HepG2 (cell line): Measurements from ENCODE around the gene SRP14. TPM values are rescaled to one million over a fixed set of nuclear protein-coding genes. Genes with fewer than 3 reads are reported as not detected.

Experiments used
- ATAC-seq: fragments of 200-7000 bp; cut with Tn5 transposase; 3 replicates; pipeline ENCODE4 v1.9.1; 2020; ENCODE audit warnings: mild to moderate bottlenecking, moderate library complexity
- BruUV-seq: library from RNA; stranded (reverse); fragments of 400-500 nt; replicated peaks from 2 replicates; lab custom pipeline; 2021; lab: Mats Ljungman, UMichigan
- CTCF ChIA-PET: fragments of 300-600 bp; formaldehyde crosslinking; extraction: SDS; loops from one replicate; lab custom pipeline; 2021; ENCODE audit warnings: low total read pairs, inconsistent platforms, low intra/inter-chr PET ratio; lab: Yijun Ruan, JAX
- POLR2A ChIA-PET: fragments of 350-600 bp; sonication (Branson Sonifier 250); formaldehyde crosslinking; loops from one replicate; lab custom pipeline; 2020; ENCODE audit warnings: antibody characterized with exemption, inconsistent platforms; lab: Yijun Ruan, JAX
- DNase-seq: peaks from one replicate; pipeline ENCODE4 v3.0.0-alpha.2; 2015; ENCODE audit warnings: low spot score
- FAIRE-seq: peaks from 3 replicates; lab custom pipeline; 2011; peaks lifted over from hg19 to GRCh38; lab: Jason Lieb, UNC
- H2AFZ ChIP-seq: one replicate; pipeline ENCODE4 v1.6.1; 2011; ENCODE audit warnings: low read length, inconsistent platforms
- H3K27ac ChIP-seq: fragments of 300-600 bp; 3 replicates; pipeline ENCODE4 v1.8.0; 2011; ENCODE audit warnings: mixed run types, mild to moderate bottlenecking, mixed read lengths, low read length, inconsistent platforms; ENCODE audit not compliant: insufficient read depth; ENCODE audit errors: extremely low read length
- H3K27me3 ChIP-seq, 2 experiments: fragments of 200-600 bp in 1 of 2; 2 replicates in 1 of 2; 3 replicates in 1 of 2; pipeline versions ENCODE4 v1.6.0 to v1.8.0; 2011; ENCODE audit warnings: low read length in 2 of 2, mild to moderate bottlenecking in 2 of 2, moderate library complexity in 2 of 2, inconsistent platforms in 1 of 2; ENCODE audit not compliant: insufficient read depth in 2 of 2, control insufficient read depth in 1 of 2
- H3K36me3 ChIP-seq, 2 experiments: fragments of 200-600 bp in 1 of 2; replicated peaks in 1 of 2; 2 replicates in 1 of 2; 3 replicates in 1 of 2; pipeline versions ENCODE4 v1.5.1 to v1.8.0; 2011; ENCODE audit warnings: low read length in 2 of 2, inconsistent platforms in 1 of 2; ENCODE audit not compliant: insufficient read depth in 2 of 2, control insufficient read depth in 1 of 2
- H3K4me1 ChIP-seq: 2 replicates; pipeline ENCODE4 v1.5.1; 2012; ENCODE audit warnings: low read length, inconsistent platforms; ENCODE audit not compliant: insufficient read depth
- H3K4me2 ChIP-seq: 2 replicates; pipeline ENCODE4 v1.6.0; 2011; ENCODE audit warnings: low read depth, low read length, inconsistent platforms
- H3K4me3 ChIP-seq, 3 experiments: fragments of 200-600 bp in 1 of 3; sonication (generic), shearing (Covaris generic) in 1 of 3; replicated peaks in 1 of 3; 2 replicates each; pipeline ENCODE4 v1.5.1; 2011 to 2016; ENCODE audit warnings: low read length in 3 of 3, inconsistent platforms in 2 of 3, low read depth in 2 of 3, mild to moderate bottlenecking in 2 of 3, control low read depth in 1 of 3, mixed read lengths in 1 of 3; ENCODE audit not compliant: insufficient read depth in 1 of 3
- H3K79me2 ChIP-seq: one replicate; pipeline ENCODE4 v1.6.1; 2011; ENCODE audit warnings: low read length, inconsistent platforms; ENCODE audit not compliant: insufficient read depth
- H3K9ac ChIP-seq: 2 replicates; pipeline ENCODE4 v1.6.0; 2011; ENCODE audit warnings: mild to moderate bottlenecking, low read depth, low read length, inconsistent platforms; ENCODE audit not compliant: insufficient read depth
- H3K9me3 ChIP-seq: 2 replicates; pipeline ENCODE4 v1.5.1; 2012; ENCODE audit warnings: mild to moderate bottlenecking, low read length
- H4K20me1 ChIP-seq: 2 replicates; pipeline ENCODE4 v1.6.0; 2011; ENCODE audit warnings: inconsistent platforms, mild to moderate bottlenecking, low read length, moderate library complexity; ENCODE audit not compliant: insufficient read depth
- GATA4 ChIP-seq: sonication (generic); IDR thresholded peaks from 2 replicates; pipeline ENCODE4 v1.6.1; 2016; ENCODE audit warnings: antibody characterized with exemption, low read depth, borderline replicate concordance
- JARID2 ChIP-seq: sonication (generic); formaldehyde crosslinking; IDR thresholded peaks from 2 replicates; pipeline ENCODE4 v1.8.1; 2023; ENCODE audit warnings: missing genetic modification reagents, inconsistent platforms; ENCODE audit not compliant: insufficient replicate concordance
- MAFF ChIP-seq: IDR thresholded peaks from 2 replicates; pipeline ENCODE4 v1.6.1; 2011; ENCODE audit warnings: low read depth, low read length, improper control_type of control experiment
- MAFK ChIP-seq, 2 experiments: IDR thresholded peaks in 1 of 2; conservative IDR thresholded peaks in 1 of 2; 2 replicates each; pipeline ENCODE4 v1.6.1; 2011; ENCODE audit warnings: improper control_type of control experiment in 2 of 2, low read length in 2 of 2
- NONO ChIP-seq, 2 experiments: fragments of 450-650 bp in 1 of 2; sonication (generic) in 1 of 2; formaldehyde crosslinking in 1 of 2; IDR thresholded peaks in 1 of 2; conservative IDR thresholded peaks in 1 of 2; 2 replicates each; pipeline versions ENCODE4 v1.6.1 to v1.8.0; 2017 to 2022; ENCODE audit warnings: mild to moderate bottlenecking in 1 of 2, missing genetic modification reagents in 1 of 2, moderate library complexity in 1 of 2
- PHF20 ChIP-seq: sonication (generic); formaldehyde crosslinking; IDR thresholded peaks from 2 replicates; pipeline ENCODE4 v1.5.0; 2020; ENCODE audit warnings: mild to moderate bottlenecking, missing genetic modification reagents
- ZNF850 ChIP-seq: sonication (generic); formaldehyde crosslinking; conservative IDR thresholded peaks from 2 replicates; pipeline ENCODE4 v1.9.0; 2021; ENCODE audit warnings: mild to moderate bottlenecking, missing genetic modification reagents
- WGBS: methylation state at CpG from one replicate; pipeline ENCODE4 v1.1.6; 2017; ENCODE audit warnings: low lambda C conversion rate; 5-methylcytosine and 5-hydroxymethylcytosine counted together
- in situ Hi-C: cut with HindIII; loops from 2 replicates; pipeline ENCODE4 v1.10.0; 2017; ENCODE audit warnings: low pct_unique_long_range_greater_than_20kb; ENCODE audit not compliant: extremely low pct_ligation_motif_present
- intact Hi-C: fragments of 100-400 bp; cut with micrococcal nuclease; formaldehyde crosslinking; loops from one replicate; pipeline ENCODE4 v1.10.0; 2022; ENCODE audit not compliant: unreplicated experiment
- polyA plus RNA-seq, 8 experiments: library from polyadenylated mRNA; depleted of rRNA in 3 of 8; stranded (reverse) in 7 of 8; unstranded in 1 of 8; fragments of >200 nt; fragmentation: Illumina TruSeq in 4 of 8; extraction: Trizol in 4 of 8; gene quantifications; 2 replicates each; pipeline versions ENCODE4 v1.2.1 to v1.2.3, GENCODE V29; 2011 to 2016; ENCODE audit warnings: low read depth in 4 of 8, missing spikeins in 1 of 8, mixed read lengths in 1 of 8; ENCODE audit not compliant: insufficient read depth in 1 of 8
- total RNA-seq, 5 experiments: library from RNA; depleted of rRNA; stranded (reverse); fragments of >200 nt; fragmentation: Illumina TruSeq; extraction: Trizol; gene quantifications; 2 replicates each; pipeline ENCODE4 v1.2.3, GENCODE V29; 2016; ENCODE audit warnings: low read depth in 1 of 5
- TF ChIP-seq, protein P1 (sequence below): IDR thresholded peaks from 2 replicates; pipeline ENCODE4 v1.6.1; 2016; ENCODE audit warnings: low read depth, borderline replicate concordance

Gene SRP14
- total and polyA plus RNA-seq, 2 of the 13 experiments (the other 11 are each of a cell fraction or from before 2014, with no cell fraction given): 208 to 356 TPM

DNA sequence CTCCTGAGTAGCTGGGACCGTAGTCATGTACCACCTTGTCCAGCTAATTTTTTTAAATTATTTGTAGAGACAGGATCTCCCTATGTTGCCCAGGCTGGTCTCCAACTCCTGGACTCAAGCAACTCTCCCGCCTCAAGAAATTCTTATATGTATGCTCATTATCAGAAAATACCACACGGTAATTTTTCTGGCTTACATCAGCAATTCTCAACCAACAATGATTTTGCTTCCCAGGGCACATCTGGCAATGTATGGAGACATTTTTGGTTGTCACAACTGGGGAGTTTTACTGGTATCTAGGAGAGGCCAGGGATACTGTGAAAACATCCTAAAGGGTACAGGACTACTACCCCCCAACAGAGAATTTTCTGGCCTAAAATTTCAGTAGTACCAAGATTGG is 10.8 kb downstream of the SRP14 start:
- intact Hi-C loops: no loop called here
- 98% methylated on average over 3 of the region's 3 CpGs for WGBS
- DNase-seq (no peak), ATAC-seq (no peak), FAIRE-seq (no peak)
- Histone ChIP-seq H3K4me3 (no peak overlapping the region), H4K20me1 (no peaks in the 10 kb centered on the region), H3K27ac (no peak overlapping the region), H3K4me1 (no peaks in the 10 kb centered on the region), H3K36me3 (peaks cover 24 to 87% of the 10 kb centered on the region in 2 experiments), H3K27me3 (no peaks in the 10 kb centered on the region), H3K9me3 (no peaks in the 10 kb centered on the region), H2AFZ (no peak overlapping the region), H3K4me2 (no peak overlapping the region), H3K79me2 (no peaks in the 10 kb centered on the region), H3K9ac (no peak overlapping the region)
- TF ChIP-seq GATA4 (no peak), MAFF (peak; percentile 75), ZNF850 (CRISPR knock-in tag) (no peak), MAFK (conservative IDR thresholded peaks at IDR 0.05 in 1 of 2, IDR thresholded peaks at IDR 0.05 in 1 of 2; ENCODE audit: low read length in 2 of 2) (peak; percentile 58 to 79; a peak in 3 of 4 replicates), JARID2 (CRISPR knock-in tag) (no peak)
- BruUV-seq: no TSS peak
- ChIA-PET CTCF (no interaction called here), POLR2A (interaction anchor here (1.3 kb wide), 1 partner anchor 26 kb away, joined by 3 read pairs; no protein-coding TSS in a partner anchor)
- in situ Hi-C loops: no loop called here

DNA sequence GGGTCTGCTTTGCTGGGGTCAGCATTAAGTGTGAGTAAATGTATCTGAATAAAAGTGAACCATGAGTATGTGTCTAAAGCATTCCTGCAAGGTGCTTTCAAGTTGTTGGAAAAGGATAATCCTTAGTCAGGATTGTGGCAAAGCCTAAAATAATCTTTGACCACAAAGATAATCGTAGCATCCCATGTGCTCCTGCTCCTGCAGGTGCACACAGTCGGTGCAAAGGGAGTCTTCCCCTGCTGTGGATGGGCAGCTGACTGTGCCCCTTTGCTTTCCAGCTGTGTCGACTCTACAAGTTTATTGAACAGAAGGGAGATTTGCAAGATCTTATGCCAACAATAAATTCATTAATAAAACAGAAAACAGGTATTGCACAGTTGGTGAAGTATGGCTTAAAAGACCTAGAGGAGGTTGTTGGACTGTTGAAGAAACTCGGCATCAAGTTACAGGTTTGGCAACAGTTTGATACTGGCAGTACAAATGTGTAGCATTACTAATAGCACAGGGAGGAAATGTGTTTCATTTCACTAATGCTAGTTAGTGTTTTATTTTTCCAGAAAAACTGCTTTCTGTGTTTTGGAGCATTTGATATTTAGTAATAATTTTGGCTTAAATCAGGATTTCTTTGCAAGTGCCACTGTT is 22.6 kb downstream of the SRP14 start:
- H3K27ac ChIP-seq: no peak overlapping the region
- H3K4me2 ChIP-seq: no peak overlapping the region
- FAIRE-seq (no peak), DNase-seq (no peak), ATAC-seq (no peak)
- POLR2A ChIA-PET: interaction anchor here (1.8 kb wide), 1 partner anchor 14 kb away, joined by 6 read pairs; no protein-coding TSS in a partner anchor
- CTCF ChIA-PET: no interaction called here
- in situ Hi-C loops (no loop called here), intact Hi-C loops (no loop called here)
- H4K20me1 ChIP-seq: no peaks in the 10 kb centered on the region
- H3K4me3 ChIP-seq: no peak overlapping the region
- no peaks in the 10 kb centered on the region for H3K79me2 ChIP-seq
- BruUV-seq: no TSS peak
- no peak overlapping the region for H2AFZ ChIP-seq
- peaks cover 7% of the 10 kb centered on the region; the same call in 1 of the 2 replicates for H3K4me1 ChIP-seq
- H3K36me3 ChIP-seq: peaks cover 32 to 86% of the 10 kb centered on the region in 2 experiments
- 95% methylated on average over 4 of the region's 4 CpGs for WGBS
- no peak overlapping the region for H3K9ac ChIP-seq
- H3K9me3 ChIP-seq: peaks cover 19% of the 10 kb centered on the region
- no peaks in the 10 kb centered on the region for H3K27me3 ChIP-seq
- TF ChIP-seq, protein P1, sequence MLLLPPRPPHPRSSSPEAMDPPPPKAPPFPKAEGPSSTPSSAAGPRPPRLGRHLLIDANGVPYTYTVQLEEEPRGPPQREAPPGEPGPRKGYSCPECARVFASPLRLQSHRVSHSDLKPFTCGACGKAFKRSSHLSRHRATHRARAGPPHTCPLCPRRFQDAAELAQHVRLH (CRISPR knock-in tag): no peak
- TF ChIP-seq NONO (IDR thresholded peaks at IDR 0.05) (no peak), NONO (CRISPR knock-in tag; conservative IDR thresholded peaks at IDR 0.05) (no peak), PHF20 (CRISPR knock-in tag) (no peak)
